HepG2 (cell line): Measurements from ENCODE around the gene IQSEC1. TPM values are rescaled to one million over a fixed set of nuclear protein-coding genes. Genes with fewer than 3 reads are reported as not detected.

ENCODE experiments used
- ATAC-seq: fragments of 200-7000 bp; cut with Tn5 transposase; 3 replicates; pipeline ENCODE4 v1.9.1; 2020; ENCODE audit warnings: mild to moderate bottlenecking, moderate library complexity
- BruUV-seq: library from RNA; stranded (reverse); fragments of 400-500 nt; replicated peaks from 2 replicates; lab custom pipeline; 2021; lab: Mats Ljungman, UMichigan
- CTCF ChIA-PET: fragments of 300-600 bp; formaldehyde crosslinking; extraction: SDS; loops from one replicate; lab custom pipeline; 2021; ENCODE audit warnings: low total read pairs, inconsistent platforms, low intra/inter-chr PET ratio; lab: Yijun Ruan, JAX
- POLR2A ChIA-PET: fragments of 350-600 bp; sonication (Branson Sonifier 250); formaldehyde crosslinking; loops from one replicate; lab custom pipeline; 2020; ENCODE audit warnings: antibody characterized with exemption, inconsistent platforms; lab: Yijun Ruan, JAX
- DNase-seq: peaks from one replicate; pipeline ENCODE4 v3.0.0-alpha.2; 2015; ENCODE audit warnings: low spot score
- FAIRE-seq: peaks from 3 replicates; lab custom pipeline; 2011; peaks lifted over from hg19 to GRCh38; lab: Jason Lieb, UNC
- H2AFZ ChIP-seq: one replicate; pipeline ENCODE4 v1.6.1; 2011; ENCODE audit warnings: low read length, inconsistent platforms
- H3K27ac ChIP-seq: fragments of 300-600 bp; 3 replicates; pipeline ENCODE4 v1.8.0; 2011; ENCODE audit warnings: mixed run types, mild to moderate bottlenecking, mixed read lengths, low read length, inconsistent platforms; ENCODE audit not compliant: insufficient read depth; ENCODE audit errors: extremely low read length
- H3K27me3 ChIP-seq, 2 experiments: fragments of 200-600 bp in 1 of 2; 2 replicates in 1 of 2; 3 replicates in 1 of 2; pipeline versions ENCODE4 v1.6.0 to v1.8.0; 2011; ENCODE audit warnings: low read length in 2 of 2, mild to moderate bottlenecking in 2 of 2, moderate library complexity in 2 of 2, inconsistent platforms in 1 of 2; ENCODE audit not compliant: insufficient read depth in 2 of 2, control insufficient read depth in 1 of 2
- H3K36me3 ChIP-seq, 2 experiments: fragments of 200-600 bp in 1 of 2; replicated peaks in 1 of 2; 2 replicates in 1 of 2; 3 replicates in 1 of 2; pipeline versions ENCODE4 v1.5.1 to v1.8.0; 2011; ENCODE audit warnings: low read length in 2 of 2, inconsistent platforms in 1 of 2; ENCODE audit not compliant: insufficient read depth in 2 of 2, control insufficient read depth in 1 of 2
- H3K4me1 ChIP-seq: 2 replicates; pipeline ENCODE4 v1.5.1; 2012; ENCODE audit warnings: low read length, inconsistent platforms; ENCODE audit not compliant: insufficient read depth
- H3K4me2 ChIP-seq: 2 replicates; pipeline ENCODE4 v1.6.0; 2011; ENCODE audit warnings: low read depth, low read length, inconsistent platforms
- H3K4me3 ChIP-seq, 3 experiments: fragments of 200-600 bp in 1 of 3; sonication (generic), shearing (Covaris generic) in 1 of 3; replicated peaks in 1 of 3; 2 replicates each; pipeline ENCODE4 v1.5.1; 2011 to 2016; ENCODE audit warnings: low read length in 3 of 3, inconsistent platforms in 2 of 3, low read depth in 2 of 3, mild to moderate bottlenecking in 2 of 3, control low read depth in 1 of 3, mixed read lengths in 1 of 3; ENCODE audit not compliant: insufficient read depth in 1 of 3
- H3K79me2 ChIP-seq: one replicate; pipeline ENCODE4 v1.6.1; 2011; ENCODE audit warnings: low read length, inconsistent platforms; ENCODE audit not compliant: insufficient read depth
- H3K9ac ChIP-seq: 2 replicates; pipeline ENCODE4 v1.6.0; 2011; ENCODE audit warnings: mild to moderate bottlenecking, low read depth, low read length, inconsistent platforms; ENCODE audit not compliant: insufficient read depth
- H3K9me3 ChIP-seq: 2 replicates; pipeline ENCODE4 v1.5.1; 2012; ENCODE audit warnings: mild to moderate bottlenecking, low read length
- H4K20me1 ChIP-seq: 2 replicates; pipeline ENCODE4 v1.6.0; 2011; ENCODE audit warnings: inconsistent platforms, mild to moderate bottlenecking, low read length, moderate library complexity; ENCODE audit not compliant: insufficient read depth
- MIER2 ChIP-seq: IDR thresholded peaks from 2 replicates; pipeline ENCODE4 v1.6.1; 2016; ENCODE audit warnings: missing biosample characterization, missing genetic modification reagents
- ZNF460 ChIP-seq: sonication (generic); formaldehyde crosslinking; IDR thresholded peaks from 2 replicates; pipeline ENCODE4 v1.5.1; 2020; ENCODE audit warnings: missing genetic modification reagents, mild to moderate bottlenecking, borderline replicate concordance
- ZNF883 ChIP-seq: sonication (generic); formaldehyde crosslinking; IDR thresholded peaks from 2 replicates; pipeline ENCODE4 v1.5.1; 2020; ENCODE audit warnings: mild to moderate bottlenecking, missing genetic modification reagents; ENCODE audit errors: not compliant biosample characterization
- WGBS: methylation state at CpG from one replicate; pipeline ENCODE4 v1.1.6; 2017; ENCODE audit warnings: low lambda C conversion rate; 5-methylcytosine and 5-hydroxymethylcytosine counted together
- in situ Hi-C: cut with HindIII; loops from 2 replicates; pipeline ENCODE4 v1.10.0; 2017; ENCODE audit warnings: low pct_unique_long_range_greater_than_20kb; ENCODE audit not compliant: extremely low pct_ligation_motif_present
- intact Hi-C: fragments of 100-400 bp; cut with micrococcal nuclease; formaldehyde crosslinking; loops from one replicate; pipeline ENCODE4 v1.10.0; 2022; ENCODE audit not compliant: unreplicated experiment
- polyA plus RNA-seq, 8 experiments: library from polyadenylated mRNA; depleted of rRNA in 3 of 8; stranded (reverse) in 7 of 8; unstranded in 1 of 8; fragments of >200 nt; fragmentation: Illumina TruSeq in 4 of 8; extraction: Trizol in 4 of 8; gene quantifications; 2 replicates each; pipeline versions ENCODE4 v1.2.1 to v1.2.3, GENCODE V29; 2011 to 2016; ENCODE audit warnings: low read depth in 4 of 8, missing spikeins in 1 of 8, mixed read lengths in 1 of 8; ENCODE audit not compliant: insufficient read depth in 1 of 8
- total RNA-seq, 5 experiments: library from RNA; depleted of rRNA; stranded (reverse); fragments of >200 nt; fragmentation: Illumina TruSeq; extraction: Trizol; gene quantifications; 2 replicates each; pipeline ENCODE4 v1.2.3, GENCODE V29; 2016; ENCODE audit warnings: low read depth in 1 of 5
- TF ChIP-seq, protein P1 (sequence below): sonication (generic); formaldehyde crosslinking; IDR thresholded peaks from one replicate; pipeline ENCODE4 v1.5.1; 2020; ENCODE audit warnings: mild to moderate bottlenecking, missing genetic modification reagents; ENCODE audit errors: not compliant biosample characterization
- TF ChIP-seq, protein P2 (sequence below): sonication (generic); formaldehyde crosslinking; IDR thresholded peaks from 2 replicates; pipeline ENCODE4 v1.5.1; 2020; ENCODE audit warnings: missing genetic modification reagents, mild to moderate bottlenecking, borderline replicate concordance

Gene IQSEC1
- total and polyA plus RNA-seq, 2 of the 13 experiments (the other 11 are each of a cell fraction or from before 2014, with no cell fraction given), result 17.4 to 20.2 TPM

DNA sequence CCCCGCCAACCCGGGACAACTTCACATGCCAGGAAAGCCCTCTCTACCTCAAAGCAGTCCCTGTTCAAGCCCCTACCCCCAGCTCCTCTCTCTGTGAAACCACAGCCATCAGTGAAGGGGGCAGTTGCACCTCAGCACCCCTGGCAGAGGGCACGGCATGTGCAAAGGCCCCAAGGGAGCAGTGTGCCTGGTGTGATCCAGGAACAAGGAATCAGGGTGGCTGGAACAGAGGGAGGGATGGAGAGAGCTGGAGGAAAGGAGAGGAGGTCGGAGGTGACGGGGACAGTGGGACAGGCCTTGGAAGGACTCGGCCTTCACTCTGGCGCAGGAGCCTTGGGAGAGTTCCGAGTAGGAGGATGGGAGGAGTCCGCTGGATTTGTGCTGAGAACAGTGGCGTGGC is 26.5 kb upstream of the IQSEC1 start (continued):
- TF ChIP-seq ZNF883, result no peak

DNA sequence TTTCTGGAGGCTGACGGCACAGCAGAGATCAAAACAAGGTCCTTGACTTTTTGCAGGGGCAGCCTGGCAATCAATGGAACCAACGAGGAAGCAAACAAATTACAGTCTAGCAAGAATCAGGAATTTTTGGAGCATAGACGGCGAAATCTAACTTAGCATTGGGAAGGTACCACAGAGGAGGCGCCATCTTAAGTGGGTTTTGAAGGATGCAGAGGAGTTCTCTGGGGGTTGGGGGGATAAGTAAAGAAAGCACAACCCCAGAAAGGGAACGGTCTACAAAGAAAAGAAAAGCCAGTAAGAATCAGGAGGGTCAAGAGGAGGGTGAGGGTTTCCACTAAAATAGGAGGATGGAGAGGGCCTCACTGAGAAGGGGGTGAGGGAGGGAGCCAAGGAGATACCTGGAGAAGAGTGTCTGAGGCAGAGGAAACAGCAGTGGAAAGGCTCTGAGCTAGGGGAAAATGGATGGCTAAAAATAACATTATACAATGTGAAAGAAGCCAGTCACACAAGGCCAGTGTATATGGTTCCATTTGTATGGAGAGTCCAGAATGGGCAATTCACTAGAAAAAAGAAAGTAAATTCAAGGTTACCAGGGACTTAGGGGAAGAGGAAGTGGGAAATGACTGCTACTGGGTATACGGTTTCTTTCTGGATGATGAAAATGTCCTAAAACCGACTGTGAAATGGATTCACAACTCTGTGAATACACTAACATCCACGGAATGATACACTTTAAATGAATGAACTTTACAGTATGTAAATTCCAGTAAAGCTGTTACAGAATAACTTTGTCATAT is 25.2 kb upstream of the IQSEC1 start:
- no TSS peak for BruUV-seq
- CTCF ChIA-PET, result no interaction called here
- in situ Hi-C loops, result loop anchor here (10.0 kb wide), 1 partner anchor 366 kb away; no protein-coding TSS in a partner anchor

More for the DNA sequence above, 25.2 kb upstream of the IQSEC1 start:
- Histone ChIP-seq H3K36me3 (peaks cover 0 to under 1% of the 10 kb centered on the region in 2 experiments; a peak in 1 of 5 replicates), H3K9me3 (no peaks in the 10 kb centered on the region), H3K4me1 (no peaks in the 10 kb centered on the region), H3K79me2 (no peaks in the 10 kb centered on the region), H4K20me1 (0 out of 2 replicates have a peak, but pooled peaks cover 2% of the 10 kb centered on the region), H3K4me3 (no peak overlapping the region), H2AFZ (no peak overlapping the region), H3K9ac (no peak overlapping the region), H3K27me3 (no peaks in the 10 kb centered on the region), H3K27ac (no peak overlapping the region), H3K4me2 (no peak overlapping the region)
- FAIRE-seq (no peak), DNase-seq (no peak), ATAC-seq (no peak)
- WGBS, result 89% methylated on average over 9 of the region's 9 CpGs
- TF ChIP-seq, protein P1, sequence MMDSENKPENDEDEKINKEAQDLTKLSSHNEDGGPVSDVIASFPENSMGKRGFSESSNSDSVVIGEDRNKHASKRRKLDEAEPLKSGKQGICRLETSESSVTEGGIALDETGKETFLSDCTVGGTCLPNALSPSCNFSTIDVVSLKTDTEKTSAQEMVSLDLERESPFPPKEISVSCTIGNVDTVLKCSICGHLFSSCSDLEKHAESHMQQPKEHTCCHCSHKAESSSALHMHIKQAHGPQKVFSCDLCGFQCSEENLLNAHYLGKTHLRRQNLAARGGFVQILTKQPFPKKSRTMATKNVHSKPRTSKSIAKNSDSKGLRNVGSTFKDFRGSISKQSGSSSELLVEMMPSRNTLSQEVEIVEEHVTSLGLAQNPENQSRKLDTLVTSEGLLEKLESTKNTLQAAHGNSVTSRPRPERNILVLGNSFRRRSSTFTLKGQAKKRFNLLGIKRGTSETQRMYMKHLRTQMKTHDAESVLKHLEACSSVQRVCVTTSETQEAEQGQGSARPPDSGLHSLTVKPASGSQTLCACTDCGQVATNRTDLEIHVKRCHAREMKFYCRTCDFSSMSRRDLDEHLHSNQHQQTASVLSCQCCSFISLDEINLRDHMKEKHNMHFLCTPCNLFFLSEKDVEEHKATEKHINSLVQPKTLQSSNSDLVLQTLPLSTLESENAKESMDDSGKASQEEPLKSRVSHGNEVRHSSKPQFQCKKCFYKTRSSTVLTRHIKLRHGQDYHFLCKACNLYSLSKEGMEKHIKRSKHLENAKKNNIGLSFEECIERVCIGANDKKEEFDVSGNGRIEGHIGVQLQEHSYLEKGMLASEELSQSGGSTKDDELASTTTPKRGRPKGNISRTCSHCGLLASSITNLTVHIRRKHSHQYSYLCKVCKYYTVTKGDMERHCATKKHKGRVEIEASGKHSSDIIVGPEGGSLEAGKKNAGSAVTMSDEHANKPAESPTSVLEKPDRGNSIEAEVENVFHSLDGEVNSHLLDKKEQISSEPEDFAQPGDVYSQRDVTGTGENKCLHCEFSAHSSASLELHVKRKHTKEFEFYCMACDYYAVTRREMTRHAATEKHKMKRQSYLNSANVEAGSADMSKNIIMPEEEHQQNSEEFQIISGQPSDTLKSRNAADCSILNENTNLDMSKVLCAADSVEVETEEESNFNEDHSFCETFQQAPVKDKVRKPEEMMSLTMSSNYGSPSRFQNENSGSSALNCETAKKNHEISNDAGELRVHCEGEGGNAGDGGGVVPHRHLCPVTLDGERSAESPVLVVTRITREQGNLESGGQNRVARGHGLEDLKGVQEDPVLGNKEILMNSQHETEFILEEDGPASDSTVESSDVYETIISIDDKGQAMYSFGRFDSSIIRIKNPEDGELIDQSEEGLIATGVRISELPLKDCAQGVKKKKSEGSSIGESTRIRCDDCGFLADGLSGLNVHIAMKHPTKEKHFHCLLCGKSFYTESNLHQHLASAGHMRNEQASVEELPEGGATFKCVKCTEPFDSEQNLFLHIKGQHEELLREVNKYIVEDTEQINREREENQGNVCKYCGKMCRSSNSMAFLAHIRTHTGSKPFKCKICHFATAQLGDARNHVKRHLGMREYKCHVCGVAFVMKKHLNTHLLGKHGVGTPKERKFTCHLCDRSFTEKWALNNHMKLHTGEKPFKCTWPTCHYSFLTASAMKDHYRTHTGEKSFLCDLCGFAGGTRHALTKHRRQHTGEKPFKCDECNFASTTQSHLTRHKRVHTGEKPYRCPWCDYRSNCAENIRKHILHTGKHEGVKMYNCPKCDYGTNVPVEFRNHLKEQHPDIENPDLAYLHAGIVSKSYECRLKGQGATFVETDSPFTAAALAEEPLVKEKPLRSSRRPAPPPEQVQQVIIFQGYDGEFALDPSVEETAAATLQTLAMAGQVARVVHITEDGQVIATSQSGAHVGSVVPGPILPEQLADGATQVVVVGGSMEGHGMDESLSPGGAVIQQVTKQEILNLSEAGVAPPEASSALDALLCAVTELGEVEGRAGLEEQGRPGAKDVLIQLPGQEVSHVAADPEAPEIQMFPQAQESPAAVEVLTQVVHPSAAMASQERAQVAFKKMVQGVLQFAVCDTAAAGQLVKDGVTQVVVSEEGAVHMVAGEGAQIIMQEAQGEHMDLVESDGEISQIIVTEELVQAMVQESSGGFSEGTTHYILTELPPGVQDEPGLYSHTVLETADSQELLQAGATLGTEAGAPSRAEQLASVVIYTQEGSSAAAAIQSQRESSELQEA, result no peak
- no peak for TF ChIP-seq ZNF460
- TF ChIP-seq, protein P2, sequence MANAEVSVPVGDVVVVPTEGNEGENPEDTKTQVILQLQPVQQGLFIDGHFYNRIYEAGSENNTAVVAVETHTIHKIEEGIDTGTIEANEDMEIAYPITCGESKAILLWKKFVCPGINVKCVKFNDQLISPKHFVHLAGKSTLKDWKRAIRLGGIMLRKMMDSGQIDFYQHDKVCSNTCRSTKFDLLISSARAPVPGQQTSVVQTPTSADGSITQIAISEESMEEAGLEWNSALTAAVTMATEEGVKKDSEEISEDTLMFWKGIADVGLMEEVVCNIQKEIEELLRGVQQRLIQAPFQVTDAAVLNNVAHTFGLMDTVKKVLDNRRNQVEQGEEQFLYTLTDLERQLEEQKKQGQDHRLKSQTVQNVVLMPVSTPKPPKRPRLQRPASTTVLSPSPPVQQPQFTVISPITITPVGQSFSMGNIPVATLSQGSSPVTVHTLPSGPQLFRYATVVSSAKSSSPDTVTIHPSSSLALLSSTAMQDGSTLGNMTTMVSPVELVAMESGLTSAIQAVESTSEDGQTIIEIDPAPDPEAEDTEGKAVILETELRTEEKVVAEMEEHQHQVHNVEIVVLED (CRISPR knock-in tag), result no peak
- no peak for TF ChIP-seq MIER2 (CRISPR knock-in tag)
- POLR2A ChIA-PET, result no interaction called here
- intact Hi-C loops, result no loop called here
